Measurements from ENCODE around the gene GPATCH2. TPM values are rescaled to one million over a fixed set of nuclear protein-coding genes. Genes with fewer than 3 reads are reported as not detected.

The GPATCH2 gene
- polyA plus RNA-seq, 1 of the 3 experiments (the other 2 are of a cell fraction), result 4.2 TPM

GRCh38 chr1:217495249-217495648 lies 135.6 kb downstream of the GPATCH2 start:
- no peaks in the 10 kb centered on the region for H3K9me3 ChIP-seq
- DNase-seq, result no peak
- ChIA-PET CTCF (interaction anchor here (0.7 kb wide), 1 partner anchor 384 kb away, joined by 3 read pairs; no protein-coding TSS in a partner anchor), POLR2A (no interaction called here)
- no peaks in the 10 kb centered on the region for H3K27me3 ChIP-seq (ENCODE audit: insufficient read depth)
- no peak overlapping the region for H3K4me3 ChIP-seq (ENCODE audit: low read depth in 2 of 2, low read length in 1 of 2)
- no peaks in the 10 kb centered on the region for H3K79me2 ChIP-seq (ENCODE audit: insufficient read depth)
- no peak overlapping the region for H3K4me2 ChIP-seq
- no peaks in the 10 kb centered on the region for H3K9me2 ChIP-seq
- H4K20me1 ChIP-seq (ENCODE audit: insufficient read depth), result no peaks in the 10 kb centered on the region
- H3K36me3 ChIP-seq (replicated peaks in 1 of 2; ENCODE audit: control insufficient read depth in 1 of 2, insufficient read depth in 2 of 2, low read length in 1 of 2), result peaks cover 28% of the 10 kb centered on the region in 2 experiments
- no peaks in the 10 kb centered on the region for H3F3A ChIP-seq (replicated peaks; ENCODE audit: insufficient read depth)
- H3K4me1 ChIP-seq (ENCODE audit: control insufficient read depth in 1 of 2, insufficient read depth in 2 of 2, low read depth in 1 of 2, low read length in 1 of 2), result no peaks in the 10 kb centered on the region; a peak in 1 of 4 replicates
- no peak overlapping the region for H3K9ac ChIP-seq
- H2AFZ ChIP-seq (ENCODE audit: low read depth), result no peak overlapping the region
- no peak overlapping the region for H3K27ac ChIP-seq (ENCODE audit: low read depth in 2 of 2, low read length in 1 of 2)
- no peak for TF ChIP-seq TEAD4 (IDR thresholded peaks at IDR 0.05; ENCODE audit: borderline replicate concordance, insufficient read depth)
- no peak for TF ChIP-seq POLR2AphosphoS5 (IDR thresholded peaks at IDR 0.05; ENCODE audit: low read depth, low read length)
- no peak for TF ChIP-seq YY1 (IDR thresholded peaks at IDR 0.05; ENCODE audit: low read depth)
- TF ChIP-seq RXRA (IDR thresholded peaks at IDR 0.05; ENCODE audit: borderline replicate concordance, low read depth), result no peak
- TF ChIP-seq CHD2 (IDR thresholded peaks at IDR 0.05; ENCODE audit: low read length, partially characterized antibody), result no peak
- TF ChIP-seq MEF2A (IDR thresholded peaks at IDR 0.05; ENCODE audit: borderline replicate concordance, low read depth), result no peak
- no peak for TF ChIP-seq RCOR1 (IDR thresholded peaks at IDR 0.05; ENCODE audit: low read length)
- no peak for TF ChIP-seq EP300 (IDR thresholded peaks at IDR 0.05; ENCODE audit: borderline replicate concordance in 1 of 2, low read depth in 1 of 2, low read length in 1 of 2)
- TF ChIP-seq USF1 (IDR thresholded peaks at IDR 0.05; ENCODE audit: borderline replicate concordance, low read depth), result no peak
- no peak for TF ChIP-seq CTCF (IDR thresholded peaks at IDR 0.05)

- no peak for DNase-seq
- Histone ChIP-seq H3K9me2 (no peaks in the 10 kb centered on the region), H3K4me3 (ENCODE audit: low read depth in 2 of 2, low read length in 1 of 2) (no peak overlapping the region), H3K79me2 (ENCODE audit: insufficient read depth) (no peaks in the 10 kb centered on the region), H3K4me1 (ENCODE audit: control insufficient read depth in 1 of 2, insufficient read depth in 2 of 2, low read depth in 1 of 2, low read length in 1 of 2) (no peaks in the 10 kb centered on the region; a peak in 1 of 4 replicates), H3K36me3 (replicated peaks in 1 of 2; ENCODE audit: control insufficient read depth in 1 of 2, insufficient read depth in 2 of 2, low read length in 1 of 2) (peaks cover 28 to 31% of the 10 kb centered on the region in 2 experiments), H3K9ac (no peak overlapping the region), H3K9me3 (no peaks in the 10 kb centered on the region), H4K20me1 (ENCODE audit: insufficient read depth) (no peaks in the 10 kb centered on the region), H3K27ac (ENCODE audit: low read depth in 2 of 2, low read length in 1 of 2) (no peak overlapping the region), H2AFZ (ENCODE audit: low read depth) (no peak overlapping the region), H3K4me2 (no peak overlapping the region), H3K27me3 (ENCODE audit: insufficient read depth) (no peaks in the 10 kb centered on the region), H3F3A (replicated peaks; ENCODE audit: insufficient read depth) (no peaks in the 10 kb centered on the region)
- TF ChIP-seq TCF12 (IDR thresholded peaks at IDR 0.05) (no peak), YY1 (IDR thresholded peaks at IDR 0.05; ENCODE audit: low read depth) (no peak), FOXJ3 (CRISPR knock-in tag; IDR thresholded peaks at IDR 0.05) (no peak), EZH2phosphoT487 (IDR thresholded peaks at IDR 0.05; ENCODE audit: borderline replicate concordance, low read depth) (no peak), SMC3 (IDR thresholded peaks at IDR 0.05; ENCODE audit: low read depth, low read length) (no peak), USF1 (IDR thresholded peaks at IDR 0.05; ENCODE audit: borderline replicate concordance, low read depth) (no peak), EP300 (IDR thresholded peaks at IDR 0.05; ENCODE audit: borderline replicate concordance in 1 of 2, low read depth in 1 of 2, low read length in 1 of 2) (no peak), NRF1 (IDR thresholded peaks at IDR 0.05; ENCODE audit: low read depth, low read length) (no peak), PBX3 (IDR thresholded peaks at IDR 0.05) (no peak)
- POLR2A ChIA-PET, result no interaction called here
- CTCF ChIA-PET, result interaction anchor here (0.7 kb wide), 1 partner anchor 384 kb away, joined by 3 read pairs; no protein-coding TSS in a partner anchor
- 90% methylated on average over 2 of the region's 2 CpGs for WGBS (ENCODE audit: low lambda C conversion rate)
Measured at GRCh38 chr1:217494767-217495166, 136.1 kb downstream of the GPATCH2 start.
